A549 (cell line): ENCODE results near the gene ZNF273.

ENCODE experiments used
- CTCF ChIP-seq: fragments of >200 bp; sonication (Bioruptor Twin); formaldehyde crosslinking; IDR thresholded peaks from 3 replicates; pipeline ENCODE4 v1.5.1; 2016
- POLR2A ChIP-seq: IDR thresholded peaks from 2 replicates; pipeline ENCODE4 v1.6.1; 2012; ENCODE audit warnings: mild to moderate bottlenecking, low read length
- POLR2AphosphoS2 ChIP-seq: conservative IDR thresholded peaks from 2 replicates; pipeline ENCODE4 v1.6.1; 2012; ENCODE audit warnings: low read length, improper control_type of control experiment, inconsistent platforms
- TF ChIP-seq, protein P1 (sequence below): fragments of 200-600 bp; sonication (generic); IDR thresholded peaks from 2 replicates; pipeline ENCODE4 v1.6.1; 2016; ENCODE audit warnings: antibody characterized with exemption, mild to moderate bottlenecking, moderate library complexity
- TF ChIP-seq, protein P2 (sequence below): fragments of >200 bp; sonication (Bioruptor Twin); formaldehyde crosslinking; IDR thresholded peaks from 3 replicates; pipeline ENCODE4 v1.6.1; 2016

- TF ChIP-seq, protein P1, sequence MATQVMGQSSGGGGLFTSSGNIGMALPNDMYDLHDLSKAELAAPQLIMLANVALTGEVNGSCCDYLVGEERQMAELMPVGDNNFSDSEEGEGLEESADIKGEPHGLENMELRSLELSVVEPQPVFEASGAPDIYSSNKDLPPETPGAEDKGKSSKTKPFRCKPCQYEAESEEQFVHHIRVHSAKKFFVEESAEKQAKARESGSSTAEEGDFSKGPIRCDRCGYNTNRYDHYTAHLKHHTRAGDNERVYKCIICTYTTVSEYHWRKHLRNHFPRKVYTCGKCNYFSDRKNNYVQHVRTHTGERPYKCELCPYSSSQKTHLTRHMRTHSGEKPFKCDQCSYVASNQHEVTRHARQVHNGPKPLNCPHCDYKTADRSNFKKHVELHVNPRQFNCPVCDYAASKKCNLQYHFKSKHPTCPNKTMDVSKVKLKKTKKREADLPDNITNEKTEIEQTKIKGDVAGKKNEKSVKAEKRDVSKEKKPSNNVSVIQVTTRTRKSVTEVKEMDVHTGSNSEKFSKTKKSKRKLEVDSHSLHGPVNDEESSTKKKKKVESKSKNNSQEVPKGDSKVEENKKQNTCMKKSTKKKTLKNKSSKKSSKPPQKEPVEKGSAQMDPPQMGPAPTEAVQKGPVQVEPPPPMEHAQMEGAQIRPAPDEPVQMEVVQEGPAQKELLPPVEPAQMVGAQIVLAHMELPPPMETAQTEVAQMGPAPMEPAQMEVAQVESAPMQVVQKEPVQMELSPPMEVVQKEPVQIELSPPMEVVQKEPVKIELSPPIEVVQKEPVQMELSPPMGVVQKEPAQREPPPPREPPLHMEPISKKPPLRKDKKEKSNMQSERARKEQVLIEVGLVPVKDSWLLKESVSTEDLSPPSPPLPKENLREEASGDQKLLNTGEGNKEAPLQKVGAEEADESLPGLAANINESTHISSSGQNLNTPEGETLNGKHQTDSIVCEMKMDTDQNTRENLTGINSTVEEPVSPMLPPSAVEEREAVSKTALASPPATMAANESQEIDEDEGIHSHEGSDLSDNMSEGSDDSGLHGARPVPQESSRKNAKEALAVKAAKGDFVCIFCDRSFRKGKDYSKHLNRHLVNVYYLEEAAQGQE: no peak
- TF ChIP-seq CTCF: no peak
- no peak for TF ChIP-seq POLR2A
- TF ChIP-seq, protein P2, sequence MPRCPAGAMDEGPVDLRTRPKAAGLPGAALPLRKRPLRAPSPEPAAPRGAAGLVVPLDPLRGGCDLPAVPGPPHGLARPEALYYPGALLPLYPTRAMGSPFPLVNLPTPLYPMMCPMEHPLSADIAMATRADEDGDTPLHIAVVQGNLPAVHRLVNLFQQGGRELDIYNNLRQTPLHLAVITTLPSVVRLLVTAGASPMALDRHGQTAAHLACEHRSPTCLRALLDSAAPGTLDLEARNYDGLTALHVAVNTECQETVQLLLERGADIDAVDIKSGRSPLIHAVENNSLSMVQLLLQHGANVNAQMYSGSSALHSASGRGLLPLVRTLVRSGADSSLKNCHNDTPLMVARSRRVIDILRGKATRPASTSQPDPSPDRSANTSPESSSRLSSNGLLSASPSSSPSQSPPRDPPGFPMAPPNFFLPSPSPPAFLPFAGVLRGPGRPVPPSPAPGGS: no peak
- no peak for TF ChIP-seq POLR2AphosphoS2
Measured at GRCh38 chr7:64884913-64885370, 18.1 kb upstream of the ZNF273 start.
